Naive B cell (primary cell): ENCODE data around the gene ABAT. TPM values are rescaled to one million over a fixed set of nuclear protein-coding genes. Genes with fewer than 3 reads are reported as not detected.
A peak's percentile ranks its signal among the peaks of the same experiment; 100 is the strongest.

ENCODE experiments used
- ATAC-seq, 2 donors: fragments of 150-1000 bp; cut with Tn5 transposase; 2 replicates each; pipeline ENCODE4 v1.10.0; 2021; ENCODE audit warnings: low read depth in 2 of 2, mild to moderate bottlenecking in 2 of 2, moderate library complexity in 2 of 2
- DNase-seq: peaks from one replicate; pipeline ENCODE4 v3.0.0; 2022
- H3K27ac Mint-ChIP-seq, 6 donors: one replicate each; pipeline ENCODE4 v1.8.0; 2020 to 2022; ENCODE audit warnings: mild to moderate bottlenecking in 6 of 6, mixed read lengths in 6 of 6, moderate library complexity in 5 of 6, inconsistent platforms in 2 of 6
- H3K27me3 Mint-ChIP-seq, 3 donors: one replicate each; pipeline ENCODE4 v1.8.0; 2021 to 2022; ENCODE audit warnings: mixed read lengths in 3 of 3, mild to moderate bottlenecking in 1 of 3
- H3K36me3 Mint-ChIP-seq, 2 donors: one replicate each; pipeline ENCODE4 v1.8.0; 2020 to 2022; ENCODE audit warnings: mixed read lengths in 2 of 2, inconsistent platforms in 1 of 2, mild to moderate bottlenecking in 1 of 2
- H3K4me1 Mint-ChIP-seq, 3 donors: one replicate each; pipeline ENCODE4 v1.8.0; 2020 to 2022; ENCODE audit warnings: mixed read lengths in 3 of 3, inconsistent platforms in 1 of 3, mild to moderate bottlenecking in 1 of 3, moderate library complexity in 1 of 3
- H3K4me3 Mint-ChIP-seq, 8 donors: one replicate each; pipeline ENCODE4 v1.8.0; 2020 to 2022; ENCODE audit warnings: mild to moderate bottlenecking in 8 of 8, mixed read lengths in 8 of 8, moderate library complexity in 8 of 8, inconsistent platforms in 2 of 8
- H3K9me3 Mint-ChIP-seq, 7 donors: one replicate each; pipeline ENCODE4 v1.8.0; 2020 to 2022; ENCODE audit warnings: mixed read lengths in 7 of 7, mild to moderate bottlenecking in 5 of 7, inconsistent platforms in 2 of 7, moderate library complexity in 1 of 7
- polyA plus RNA-seq, 6 donors: library from polyadenylated mRNA; unstranded; fragments of 300-500 nt; fragmentation: Illumina TruSeq; gene quantifications; one replicate each; pipeline ENCODE4 v1.2.3, GENCODE V29; 2021; ENCODE audit warnings: low read depth in 6 of 6

Gene ABAT
- polyA plus RNA-seq, 6 donors from 2014 or later: 1.9 to 10.0 (median 4.8) TPM

- no peak overlapping the region for H3K27ac Mint-ChIP-seq
- ATAC-seq (no peak), DNase-seq (no peak)
- H3K4me1 Mint-ChIP-seq: no peaks in the 10 kb centered on the region
- no peaks in the 10 kb centered on the region for H3K27me3 Mint-ChIP-seq
- H3K4me3 Mint-ChIP-seq: no peak overlapping the region
- H3K9me3 Mint-ChIP-seq: no peaks in the 10 kb centered on the region
- peaks cover 3 to 19% of the 10 kb centered on the region in 2 donors for H3K36me3 Mint-ChIP-seq
These were observed 82.3 kb downstream of the ABAT start for GRCh38 chr16:8756755-8757154.

GRCh38 chr16:8758022-8758421 is 83.6 kb downstream of the ABAT start:
- Mint-ChIP-seq H3K36me3 (peaks cover 3 to 23% of the 10 kb centered on the region in 2 donors), H3K9me3 (no peaks in the 10 kb centered on the region), H3K4me1 (no peaks in the 10 kb centered on the region), H3K4me3 (no peak overlapping the region), H3K27ac (no peak overlapping the region), H3K27me3 (no peaks in the 10 kb centered on the region)
- DNase-seq (no peak), ATAC-seq (no peak)

- no peaks in the 10 kb centered on the region for H3K27me3 Mint-ChIP-seq
- no peak for ATAC-seq
- H3K9me3 Mint-ChIP-seq: no peaks in the 10 kb centered on the region
- H3K4me3 Mint-ChIP-seq: no peak overlapping the region
- DNase-seq: no peak
- no peak overlapping the region for H3K27ac Mint-ChIP-seq
- H3K4me1 Mint-ChIP-seq: no peaks in the 10 kb centered on the region
- peaks cover 3 to 23% of the 10 kb centered on the region in 2 donors for H3K36me3 Mint-ChIP-seq
These were observed 85.6 kb downstream of the ABAT start for GRCh38 chr16:8760021-8760420.

GRCh38 chr16:8761078-8761477 is 86.7 kb downstream of the ABAT start:
- no peaks in the 10 kb centered on the region for H3K9me3 Mint-ChIP-seq

GRCh38 chr16:8762254-8762653 is 87.8 kb downstream of the ABAT start:
- Mint-ChIP-seq H3K27ac (peak overlapping the region in 2 of 6 donors; percentile 12 to 87), H3K4me1 (no peaks in the 10 kb centered on the region), H3K36me3 (peaks cover 0 to 23% of the 10 kb centered on the region in 2 donors), H3K27me3 (no peaks in the 10 kb centered on the region), H3K9me3 (no peaks in the 10 kb centered on the region), H3K4me3 (no peak overlapping the region)
- ATAC-seq (no peak), DNase-seq (no peak)

More at GRCh38 chr16:8761078-8761477, 86.7 kb downstream of the ABAT start:
- no peaks in the 10 kb centered on the region for H3K27me3 Mint-ChIP-seq
- H3K4me1 Mint-ChIP-seq: no peaks in the 10 kb centered on the region
- no peak overlapping the region for H3K27ac Mint-ChIP-seq
- no peak for DNase-seq
- H3K4me3 Mint-ChIP-seq: no peak overlapping the region
- H3K36me3 Mint-ChIP-seq: peaks cover 3 to 23% of the 10 kb centered on the region in 2 donors
- ATAC-seq: no peak

- Mint-ChIP-seq H3K4me1 (no peaks in the 10 kb centered on the region), H3K27ac (peak overlapping the region in 1 of 6 donors; percentile 33), H3K27me3 (no peaks in the 10 kb centered on the region), H3K36me3 (peaks cover 3 to 19% of the 10 kb centered on the region in 2 donors), H3K9me3 (no peaks in the 10 kb centered on the region), H3K4me3 (peak overlapping the region in 1 of 8 donors; percentile 30)
- no peak for ATAC-seq
- no peak for DNase-seq
These were observed 88.7 kb downstream of the ABAT start for GRCh38 chr16:8763083-8763482.

GRCh38 chr16:8763899-8764298 is 89.5 kb downstream of the ABAT start:
- no peak for ATAC-seq
- H3K36me3 Mint-ChIP-seq: peaks cover 12 to 14% of the 10 kb centered on the region in 2 donors
- H3K9me3 Mint-ChIP-seq: no peaks in the 10 kb centered on the region

GRCh38 chr16:8764525-8765250 is 90.3 kb downstream of the ABAT start:
- Mint-ChIP-seq H3K4me3 (no peak overlapping the region), H3K27ac (peak overlapping the region in 1 of 6 donors; percentile 55), H3K9me3 (no peaks in the 10 kb centered on the region), H3K4me1 (no peaks in the 10 kb centered on the region), H3K27me3 (no peaks in the 10 kb centered on the region), H3K36me3 (peaks cover 14 to 15% of the 10 kb centered on the region in 2 donors)
- DNase-seq (no peak), ATAC-seq (no peak)

More at GRCh38 chr16:8763899-8764298, 89.5 kb downstream of the ABAT start:
- Mint-ChIP-seq H3K4me3 (no peak overlapping the region), H3K27ac (no peak overlapping the region), H3K27me3 (no peaks in the 10 kb centered on the region), H3K4me1 (no peaks in the 10 kb centered on the region)
- DNase-seq: no peak

GRCh38 chr16:8767176-8767575 is 92.8 kb downstream of the ABAT start:
- Mint-ChIP-seq H3K27ac (no peak overlapping the region), H3K27me3 (no peaks in the 10 kb centered on the region), H3K36me3 (peaks cover 6 to 22% of the 10 kb centered on the region in 2 donors), H3K4me3 (no peak overlapping the region), H3K4me1 (no peaks in the 10 kb centered on the region), H3K9me3 (no peaks in the 10 kb centered on the region)
- DNase-seq: no peak
- no peak for ATAC-seq

- ATAC-seq: no peak
- Mint-ChIP-seq H3K4me1 (no peaks in the 10 kb centered on the region), H3K27ac (no peak overlapping the region), H3K36me3 (peaks cover 11 to 25% of the 10 kb centered on the region in 2 donors), H3K27me3 (no peaks in the 10 kb centered on the region), H3K4me3 (no peak overlapping the region), H3K9me3 (no peaks in the 10 kb centered on the region)
- no peak for DNase-seq
These were observed 93.9 kb downstream of the ABAT start for GRCh38 chr16:8768283-8768682.

GRCh38 chr16:8768692-8769091 is 94.3 kb downstream of the ABAT start:
- ATAC-seq: no peak
- H3K4me1 Mint-ChIP-seq: no peaks in the 10 kb centered on the region
- peak overlapping the region in 1 of 6 donors; percentile 40 for H3K27ac Mint-ChIP-seq
- no peak for DNase-seq
- H3K36me3 Mint-ChIP-seq: peaks cover 11 to 29% of the 10 kb centered on the region in 2 donors
- no peaks in the 10 kb centered on the region for H3K9me3 Mint-ChIP-seq
- no peaks in the 10 kb centered on the region for H3K27me3 Mint-ChIP-seq
- H3K4me3 Mint-ChIP-seq: no peak overlapping the region

GRCh38 chr16:8773537-8773936 is 99.1 kb downstream of the ABAT start:
- peaks cover 19 to 35% of the 10 kb centered on the region in 2 donors for H3K36me3 Mint-ChIP-seq
- no peak for DNase-seq
- H3K4me3 Mint-ChIP-seq: peak overlapping the region in 1 of 8 donors; percentile 10
- H3K27ac Mint-ChIP-seq: peak overlapping the region in 1 of 6 donors; percentile 47
- ATAC-seq: no peak
- H3K27me3 Mint-ChIP-seq: no peaks in the 10 kb centered on the region
- peaks cover 0 to 2% (median 0%) of the 10 kb centered on the region in 7 donors for H3K9me3 Mint-ChIP-seq
- H3K4me1 Mint-ChIP-seq: no peaks in the 10 kb centered on the region

GRCh38 chr16:8774208-8774607 is 99.8 kb downstream of the ABAT start:
- DNase-seq: no peak
- Mint-ChIP-seq H3K36me3 (peaks cover 19 to 31% of the 10 kb centered on the region in 2 donors), H3K9me3 (peaks cover 0 to 2% (median 0%) of the 10 kb centered on the region in 7 donors), H3K27ac (no peak overlapping the region), H3K27me3 (no peaks in the 10 kb centered on the region), H3K4me3 (no peak overlapping the region), H3K4me1 (no peaks in the 10 kb centered on the region)
- ATAC-seq: no peak

- DNase-seq (no peak), ATAC-seq (no peak)
- Mint-ChIP-seq H3K27me3 (no peaks in the 10 kb centered on the region), H3K36me3 (peaks cover 19 to 27% of the 10 kb centered on the region in 2 donors), H3K27ac (no peak overlapping the region), H3K4me1 (no peaks in the 10 kb centered on the region), H3K9me3 (peaks cover 0 to 2% (median 0%) of the 10 kb centered on the region in 7 donors), H3K4me3 (no peak overlapping the region)
These were observed 100.9 kb downstream of the ABAT start for GRCh38 chr16:8775359-8775758.
